HG03139 (cell line): Measurements from ENCODE around the gene CFAP298.
"Not testable (repeated sequence)": the region's sequence is repeated elsewhere in the genome, so short reads cannot be mapped to it uniquely, and the experiment has no call there.

Source experiments
- ATAC-seq: cut with Tn5 transposase; IDR thresholded peaks from one replicate; pipeline ENCODE4 v1.9.1; 2021; ENCODE audit not compliant: unreplicated experiment

The CFAP298 gene

DNA sequence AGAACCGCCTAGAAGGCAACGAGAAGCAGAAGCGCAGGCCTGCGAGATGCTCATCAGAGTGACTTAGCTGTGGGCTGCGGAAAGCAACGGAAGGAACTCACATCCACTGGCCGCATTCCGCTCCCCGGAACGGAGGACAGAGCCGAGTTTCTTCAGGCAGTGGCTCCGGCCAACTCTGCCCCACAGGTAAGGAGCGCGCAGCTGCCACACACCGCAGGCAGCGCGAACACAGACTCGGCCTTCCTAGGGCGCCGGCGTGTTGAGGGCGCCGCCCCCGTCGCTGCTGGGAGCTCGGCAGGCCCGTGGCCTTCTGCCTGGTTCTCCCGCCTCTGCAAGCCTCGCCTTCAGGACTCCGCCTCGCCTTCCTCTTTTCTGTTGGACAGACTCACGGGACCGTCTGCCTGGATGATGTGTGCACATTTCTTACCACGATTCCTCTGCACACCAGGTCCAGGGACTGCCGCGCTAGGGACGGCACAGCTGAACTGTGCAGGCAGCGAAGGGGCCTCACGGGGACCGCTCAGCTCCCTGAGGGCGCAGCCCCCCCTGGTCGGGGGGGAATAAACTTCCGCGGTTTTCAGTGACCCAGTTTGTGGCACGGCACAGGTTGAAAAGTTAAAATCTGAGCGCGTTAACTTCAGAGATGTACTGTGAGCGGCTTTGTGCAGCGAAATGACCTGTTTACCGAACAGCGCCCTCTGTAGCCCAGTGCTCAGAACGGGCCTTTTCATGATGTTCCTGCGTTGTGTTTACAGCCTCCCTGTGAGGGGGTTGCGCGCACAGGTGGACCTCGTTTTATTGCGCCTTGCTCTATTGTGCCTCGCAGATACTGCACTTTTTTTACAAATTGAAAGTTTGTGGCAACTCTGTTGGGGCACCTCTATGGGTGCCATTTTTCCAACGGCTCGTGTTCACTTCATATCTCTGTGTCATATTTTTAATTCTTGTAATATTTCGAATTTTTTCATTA lies 42.6 kb downstream of the CFAP298 start:
- peak; percentile 81 for ATAC-seq

DNA sequence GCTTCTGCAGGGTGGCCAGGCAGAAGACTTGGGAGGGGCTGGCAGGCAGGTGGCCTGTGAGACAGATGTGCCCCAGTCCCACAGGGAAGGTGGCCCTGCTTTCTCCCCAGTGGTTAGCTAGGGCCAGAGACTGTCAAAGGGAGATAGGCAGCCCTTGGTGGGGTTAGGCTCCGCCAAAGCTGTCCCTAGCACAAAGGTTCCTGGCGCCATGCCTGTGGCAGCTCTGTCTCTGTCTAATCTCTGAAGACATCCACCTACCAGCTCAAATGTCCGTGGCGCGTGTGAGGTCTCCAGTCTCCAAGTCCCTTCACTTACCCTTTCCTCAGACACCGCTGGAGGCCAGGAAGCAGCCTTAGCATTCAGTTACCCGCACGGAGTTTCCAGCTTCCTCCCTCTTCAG lies 44.6 kb downstream of the CFAP298 start:
- no peak for ATAC-seq

DNA sequence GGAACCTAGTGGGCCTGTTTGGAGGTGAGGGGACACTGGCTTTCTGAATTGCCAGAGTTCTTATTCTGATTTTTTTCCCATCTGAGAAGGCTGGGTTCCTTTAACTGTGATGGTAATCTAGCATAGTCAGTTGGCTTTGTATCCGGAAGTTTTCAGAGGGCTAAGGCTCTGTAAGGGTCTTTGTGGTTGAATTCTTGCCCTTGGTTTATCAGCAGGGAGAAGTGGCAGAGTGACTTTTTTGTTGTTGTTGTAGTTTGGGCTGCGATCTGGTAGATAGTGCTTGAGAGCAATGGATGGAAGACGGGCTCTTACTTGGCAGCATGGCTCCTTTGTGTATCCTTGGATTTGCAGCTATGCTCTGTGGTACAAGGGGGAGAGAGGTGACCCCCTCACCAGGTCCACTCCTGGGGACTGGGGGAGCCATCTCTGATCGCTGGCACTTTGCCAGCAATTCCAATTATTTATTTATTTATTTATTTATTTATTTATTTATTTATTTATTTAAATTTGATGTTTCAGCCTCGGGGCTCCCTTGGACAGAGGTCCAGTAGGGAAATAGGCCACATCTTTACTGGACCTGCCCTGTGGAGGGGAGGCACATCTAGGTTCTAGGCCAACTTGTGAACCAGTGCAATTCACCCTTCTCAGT lies 45.3 kb downstream of the CFAP298 start:
- ATAC-seq, result no peak

DNA sequence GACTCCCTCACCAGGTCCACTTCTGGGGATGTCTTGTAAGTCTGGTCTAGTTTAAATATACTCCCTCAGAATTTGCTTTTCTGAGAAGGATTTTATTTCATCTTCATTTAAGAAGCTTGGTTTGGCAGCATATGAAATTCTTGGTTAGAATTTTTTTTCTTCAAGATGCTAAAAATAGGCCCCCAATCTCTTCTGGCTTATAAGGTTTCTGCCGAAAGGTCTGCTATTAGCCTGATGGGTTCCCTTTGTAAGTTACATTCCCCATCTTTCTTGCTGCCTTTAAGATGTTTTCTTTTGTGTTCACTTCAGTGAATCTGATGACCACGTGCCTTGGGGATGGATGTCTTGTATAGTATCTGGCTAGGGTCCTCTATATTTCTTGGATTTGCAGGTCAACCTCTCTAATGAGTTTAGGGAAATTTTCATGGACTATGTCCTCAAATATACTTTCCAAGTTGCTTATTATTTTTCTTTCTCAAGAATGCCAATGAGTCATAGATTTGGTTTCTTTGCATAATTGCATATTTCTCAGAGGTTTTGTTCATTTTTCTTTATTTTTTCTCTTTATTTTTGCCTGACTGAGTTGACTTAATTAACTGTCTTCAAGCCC lies 46.2 kb downstream of the CFAP298 start:
- no peak for ATAC-seq

DNA sequence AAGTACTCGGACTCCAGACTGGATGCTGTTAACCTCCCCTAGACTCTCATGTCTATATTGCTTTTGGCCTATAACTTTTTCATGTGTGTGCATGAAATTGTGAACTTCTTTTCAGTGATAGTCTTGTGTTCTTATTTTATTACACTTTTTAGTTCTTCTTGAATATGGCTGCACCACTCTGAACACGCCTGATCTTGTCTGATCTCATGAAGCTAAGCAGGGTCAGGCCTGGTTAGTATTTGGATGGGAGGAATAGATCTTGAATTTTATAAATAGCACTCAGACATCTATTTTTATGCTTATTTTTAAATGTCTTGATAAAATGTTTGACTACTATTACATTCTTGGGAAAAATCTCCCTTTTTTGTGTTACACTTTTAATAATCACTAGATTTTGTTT lies 49.3 kb downstream of the CFAP298 start:
- ATAC-seq, result no peak

DNA sequence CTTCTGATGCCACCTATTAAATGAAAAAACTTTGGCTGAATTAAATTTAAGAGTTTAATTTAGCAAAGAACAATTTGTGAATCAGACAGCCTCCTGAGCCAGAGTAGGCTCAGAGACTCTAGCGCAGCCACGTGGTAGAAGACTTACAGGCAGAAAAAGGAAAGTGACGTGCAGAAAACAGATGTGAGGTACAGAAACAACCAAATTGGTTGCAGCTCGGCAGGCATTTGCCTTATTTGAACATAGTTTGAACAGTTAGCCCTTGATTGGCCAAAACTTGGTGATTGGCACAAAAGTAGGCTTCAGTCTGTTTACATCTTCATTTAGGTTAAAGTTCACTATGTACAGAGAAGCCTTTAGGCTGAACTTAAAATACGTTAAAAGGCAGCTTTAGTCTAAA lies 49.8 kb downstream of the CFAP298 start:
- ATAC-seq, result no peak

DNA sequence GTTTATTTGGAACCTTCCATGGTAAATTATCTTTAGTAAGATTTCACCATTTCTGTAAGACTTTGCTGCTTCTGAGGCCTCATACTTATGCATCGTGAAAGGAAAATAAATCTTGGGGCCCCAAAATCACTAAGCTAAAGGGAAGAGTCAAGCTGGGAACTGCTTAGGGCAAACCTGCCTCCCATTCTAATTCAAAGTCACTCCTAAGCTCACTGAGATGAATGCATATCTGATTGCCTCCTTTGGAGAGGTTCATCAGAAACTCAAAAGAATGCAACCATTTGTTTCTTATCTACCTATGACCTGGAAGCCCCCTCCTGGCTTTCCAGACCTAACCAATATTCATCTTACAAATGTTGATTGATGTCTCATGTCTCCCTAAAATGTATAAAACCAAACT lies 50.7 kb downstream of the CFAP298 start:
- ATAC-seq, result not testable (repeated sequence)

DNA sequence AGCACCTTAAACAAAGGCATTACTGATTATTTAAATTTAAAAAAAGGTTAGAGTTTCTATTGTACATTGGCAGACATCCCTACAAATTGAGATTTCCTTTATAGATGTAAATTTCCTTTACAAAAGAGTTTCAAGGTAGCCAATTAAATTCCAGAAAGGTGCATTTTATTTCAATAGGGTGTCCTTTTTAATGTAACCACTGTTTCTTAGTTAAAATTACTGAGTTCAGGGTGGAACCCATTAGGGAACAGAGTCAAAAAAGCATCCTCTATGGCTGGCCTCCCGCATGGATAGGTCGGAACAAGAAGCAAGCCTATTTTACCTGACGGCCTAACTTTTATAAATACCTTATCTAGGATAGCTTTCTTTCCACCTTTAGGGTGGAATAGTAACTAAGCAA lies 51.3 kb downstream of the CFAP298 start:
- ATAC-seq, result no peak

DNA sequence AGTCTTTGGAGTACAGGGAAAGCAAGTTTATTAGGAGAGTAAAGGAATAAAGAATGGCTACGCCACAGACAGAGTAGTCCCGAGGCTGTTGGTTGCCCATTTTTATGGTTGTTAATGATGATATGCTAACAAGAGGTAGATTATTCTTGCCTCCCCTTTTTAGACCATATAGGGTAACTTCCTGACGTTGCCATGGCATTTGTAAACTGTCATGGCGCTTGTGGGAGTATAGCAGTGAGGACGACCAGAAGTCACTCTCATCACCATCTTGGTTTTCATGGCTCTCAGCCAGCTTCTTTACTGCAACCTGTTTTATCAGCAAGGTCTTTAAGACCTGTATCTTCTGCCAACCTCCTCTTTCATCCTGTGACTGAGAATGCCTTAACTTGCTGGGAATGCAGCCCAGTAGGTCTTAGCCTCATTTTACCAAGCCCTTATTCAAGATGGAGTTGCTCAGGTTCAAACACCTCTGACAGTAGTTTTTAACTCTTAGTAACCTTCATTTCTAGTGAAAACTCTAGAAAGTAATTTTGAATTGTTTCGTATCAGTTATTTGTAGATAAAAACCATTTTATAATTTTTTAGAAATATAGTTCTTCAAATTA lies 53.1 kb downstream of the CFAP298 start:
- ATAC-seq, result no peak

DNA sequence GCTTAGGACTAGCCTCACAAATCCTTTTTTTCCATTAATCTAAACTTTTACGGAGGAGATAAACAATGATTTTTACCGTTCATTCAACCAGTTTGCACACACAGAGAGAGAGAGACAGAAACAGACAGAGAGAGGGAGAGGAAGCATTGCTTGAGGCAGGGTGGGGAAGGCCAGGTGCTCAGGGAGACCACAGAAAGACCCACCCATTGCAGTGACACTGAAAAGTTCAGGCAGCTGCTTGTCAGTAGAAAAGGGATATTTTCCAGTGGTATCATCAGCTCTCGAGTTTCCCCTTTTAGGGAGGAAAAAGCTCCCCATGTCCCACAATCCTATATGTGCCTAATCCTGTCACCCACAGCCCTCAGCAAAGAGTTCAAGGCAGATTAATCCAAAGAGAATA lies 54.1 kb downstream of the CFAP298 start:
- no peak for ATAC-seq

DNA sequence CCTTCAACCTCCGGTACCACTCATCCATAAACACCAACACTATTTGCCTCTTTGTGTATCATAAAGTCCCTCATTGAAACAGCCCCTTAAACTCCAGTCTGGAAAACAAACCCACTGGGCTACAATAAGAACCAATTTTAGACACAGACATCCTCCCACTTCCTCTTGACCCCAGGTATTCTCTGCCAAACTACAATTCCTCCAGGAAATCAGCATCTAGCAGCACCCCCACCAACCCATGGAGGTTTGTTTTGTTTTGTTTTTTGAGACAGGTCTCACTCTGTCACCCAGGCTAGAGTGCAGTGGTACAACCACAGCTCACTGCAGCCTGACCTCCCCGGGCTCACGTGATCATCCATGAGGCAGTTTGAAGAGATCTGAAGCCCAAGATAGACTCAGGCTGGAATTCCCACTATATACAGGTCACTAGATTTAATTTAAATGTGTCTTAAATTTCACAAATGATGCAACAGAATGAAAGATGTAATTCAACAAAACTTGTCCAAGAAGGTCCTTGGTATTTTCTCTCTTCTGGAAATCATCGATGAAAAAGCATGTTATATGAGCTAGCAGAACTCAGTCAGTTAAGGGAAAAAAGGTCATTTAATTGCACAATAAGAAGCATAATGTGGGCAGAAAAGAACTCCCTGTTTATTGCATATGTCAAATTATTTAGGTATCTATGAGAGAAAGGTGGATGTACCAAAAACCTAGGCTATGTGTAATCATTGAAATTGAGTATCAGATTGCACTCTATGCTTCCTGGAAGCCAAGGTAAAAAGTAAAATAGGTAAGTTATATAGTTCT lies 57.1 kb downstream of the CFAP298 start:
- no peak for ATAC-seq

DNA sequence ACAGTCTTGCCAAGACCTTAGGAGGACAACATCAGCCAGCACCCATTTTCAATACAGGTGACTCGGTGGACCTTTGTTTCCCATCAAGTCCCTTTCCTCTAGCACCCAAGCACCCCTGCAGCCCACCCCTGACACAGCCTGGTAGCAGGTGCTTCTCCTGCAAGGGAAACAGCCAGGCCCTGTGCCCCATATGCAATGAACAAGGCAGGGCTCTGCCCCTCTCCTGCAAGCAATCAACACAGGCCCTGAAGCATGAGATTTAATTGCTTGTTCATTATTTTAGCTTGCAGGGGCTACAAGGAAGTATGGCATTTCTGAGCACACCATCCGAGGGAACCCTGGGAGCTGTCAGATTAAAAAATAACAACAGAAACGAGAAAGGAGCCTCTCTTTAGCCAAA lies 62.3 kb downstream of the CFAP298 start:
- no peak for ATAC-seq

DNA sequence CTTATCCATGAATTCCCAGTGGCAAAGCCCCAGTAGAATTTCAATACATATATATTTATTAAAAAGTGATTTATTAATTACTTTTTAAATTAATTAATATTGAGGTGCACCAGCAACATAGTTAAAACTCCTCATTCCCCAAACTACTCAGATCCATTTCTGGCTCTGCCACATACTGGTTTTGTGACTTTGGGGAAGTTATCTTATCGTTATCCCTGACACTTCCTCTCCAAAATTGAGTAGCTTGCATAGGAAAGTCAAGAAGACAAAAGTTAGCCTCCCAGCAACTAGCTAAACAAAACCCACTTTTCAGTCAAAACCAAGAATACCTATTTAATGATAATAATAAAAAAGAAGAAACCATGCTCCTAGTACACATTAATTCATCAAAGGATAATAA lies 62.7 kb downstream of the CFAP298 start:
- ATAC-seq, result no peak
